Peyer's patch (tissue), 4 donors: ENCODE results near the gene PASD1. TPM values are rescaled to one million over a fixed set of nuclear protein-coding genes. Genes with fewer than 3 reads are reported as not detected.

ENCODE experiments used
- DNase-seq, 3 donors: peaks; one replicate each; pipeline ENCODE4 v3.0.0-alpha.2; 2017 to 2019
- H3K27ac ChIP-seq, 4 donors: fragments of 200-600 bp; sonication (generic); one replicate each; pipeline ENCODE4 v1.5.1; 2016 to 2019
- H3K27me3 ChIP-seq, 2 donors: fragments of 200-600 bp; sonication (generic); one replicate each; pipeline ENCODE4 v1.5.1; 2019
- H3K36me3 ChIP-seq, 3 donors: fragments of 200-600 bp; sonication (generic); one replicate each; pipeline ENCODE4 v1.5.1; 2016 to 2019
- H3K4me1 ChIP-seq, 4 donors: fragments of 200-600 bp; sonication (generic); one replicate each; pipeline ENCODE4 v1.5.1; 2016 to 2019
- H3K4me3 ChIP-seq, 4 donors: fragments of 200-600 bp; sonication (generic); 1 replicate in 3 of 4; 2 replicates in 1 of 4; pipeline ENCODE4 v1.5.1; 2016 to 2019; ENCODE audit warnings: mild to moderate bottlenecking in 1 of 4
- H3K9me3 ChIP-seq, 4 donors: fragments of 200-600 bp; sonication (generic); one replicate each; pipeline ENCODE4 v1.5.1; 2016 to 2019; ENCODE audit warnings: mild to moderate bottlenecking in 1 of 4
- POLR2A ChIP-seq, 2 donors: fragments of 450-650 bp; IDR thresholded peaks; one replicate each; pipeline ENCODE4 v1.5.1; 2017; ENCODE audit warnings: antibody characterized with exemption in 2 of 2, mild to moderate bottlenecking in 2 of 2, moderate library complexity in 2 of 2
- total RNA-seq, 4 donors: library from RNA; depleted of rRNA; stranded (reverse); fragments of >200 nt; gene quantifications; one replicate each; pipeline ENCODE4 v1.1.0, GENCODE V29; 2016
- TF ChIP-seq, protein P1 (sequence below), 6 experiments: fragments of 450-650 bp in 4 of 6; fragments of 200-600 bp in 2 of 6; sonication (generic) in 1 of 6; IDR thresholded peaks; one replicate each; pipeline ENCODE4 v1.5.1; 2017 to 2019; ENCODE audit warnings: antibody characterized with exemption in 6 of 6, mild to moderate bottlenecking in 3 of 6, moderate library complexity in 1 of 6

The PASD1 gene
- total RNA-seq, 4 donors from 2014 or later: not detected

GRCh38 chrX:151697522-151697921 is 134.0 kb downstream of the PASD1 start:
- Histone ChIP-seq H3K27ac (no peak overlapping the region), H3K36me3 (no peaks in the 10 kb centered on the region), H3K27me3 (no peaks in the 10 kb centered on the region), H3K9me3 (no peaks in the 10 kb centered on the region), H3K4me3 (no peak overlapping the region), H3K4me1 (no peaks in the 10 kb centered on the region)
- no peak for TF ChIP-seq POLR2A (IDR thresholded peaks at IDR 0.05)
- TF ChIP-seq, protein P1, sequence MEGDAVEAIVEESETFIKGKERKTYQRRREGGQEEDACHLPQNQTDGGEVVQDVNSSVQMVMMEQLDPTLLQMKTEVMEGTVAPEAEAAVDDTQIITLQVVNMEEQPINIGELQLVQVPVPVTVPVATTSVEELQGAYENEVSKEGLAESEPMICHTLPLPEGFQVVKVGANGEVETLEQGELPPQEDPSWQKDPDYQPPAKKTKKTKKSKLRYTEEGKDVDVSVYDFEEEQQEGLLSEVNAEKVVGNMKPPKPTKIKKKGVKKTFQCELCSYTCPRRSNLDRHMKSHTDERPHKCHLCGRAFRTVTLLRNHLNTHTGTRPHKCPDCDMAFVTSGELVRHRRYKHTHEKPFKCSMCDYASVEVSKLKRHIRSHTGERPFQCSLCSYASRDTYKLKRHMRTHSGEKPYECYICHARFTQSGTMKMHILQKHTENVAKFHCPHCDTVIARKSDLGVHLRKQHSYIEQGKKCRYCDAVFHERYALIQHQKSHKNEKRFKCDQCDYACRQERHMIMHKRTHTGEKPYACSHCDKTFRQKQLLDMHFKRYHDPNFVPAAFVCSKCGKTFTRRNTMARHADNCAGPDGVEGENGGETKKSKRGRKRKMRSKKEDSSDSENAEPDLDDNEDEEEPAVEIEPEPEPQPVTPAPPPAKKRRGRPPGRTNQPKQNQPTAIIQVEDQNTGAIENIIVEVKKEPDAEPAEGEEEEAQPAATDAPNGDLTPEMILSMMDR (IDR thresholded peaks at IDR 0.05): no peak
- no peak for DNase-seq

DNA sequence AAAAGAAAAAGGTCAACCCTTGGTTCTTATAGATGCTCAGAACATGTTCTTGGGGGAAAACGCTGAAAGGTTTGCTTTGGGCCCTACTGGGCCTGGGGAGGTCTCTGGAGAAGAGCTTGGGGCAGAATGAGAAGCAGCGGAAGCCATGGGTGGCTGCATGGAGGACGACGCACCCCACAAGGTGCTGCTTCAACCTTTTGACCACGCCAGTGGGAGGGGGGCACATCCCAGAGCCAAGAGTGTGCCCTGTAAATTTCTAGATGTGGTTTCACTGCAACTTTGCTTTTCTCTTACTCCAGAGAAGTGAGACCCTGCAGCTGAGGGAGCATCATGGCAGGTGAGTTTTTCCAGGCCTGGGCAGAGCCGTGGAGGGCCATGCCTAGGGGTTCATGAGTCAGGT is 135.0 kb downstream of the PASD1 start:
- no peaks in the 10 kb centered on the region for H3K27me3 ChIP-seq
- H3K4me3 ChIP-seq: no peak overlapping the region
- H3K27ac ChIP-seq: no peak overlapping the region
- no peaks in the 10 kb centered on the region for H3K36me3 ChIP-seq
- H3K4me1 ChIP-seq: no peaks in the 10 kb centered on the region
- TF ChIP-seq, protein P1 (IDR thresholded peaks at IDR 0.05): no peak
- no peak for TF ChIP-seq POLR2A (IDR thresholded peaks at IDR 0.05)
- DNase-seq: no peak
- no peaks in the 10 kb centered on the region for H3K9me3 ChIP-seq

GRCh38 chrX:151699746-151700145 is 136.3 kb downstream of the PASD1 start:
- Histone ChIP-seq H3K27me3 (no peaks in the 10 kb centered on the region), H3K4me1 (no peaks in the 10 kb centered on the region), H3K9me3 (no peaks in the 10 kb centered on the region), H3K4me3 (no peak overlapping the region), H3K36me3 (no peaks in the 10 kb centered on the region), H3K27ac (no peak overlapping the region)
- peak in 1 of 3 donors; percentile 17 for DNase-seq
- TF ChIP-seq, protein P1 (IDR thresholded peaks at IDR 0.05): no peak
- no peak for TF ChIP-seq POLR2A (IDR thresholded peaks at IDR 0.05)

GRCh38 chrX:151700581-151700980 is 137.1 kb downstream of the PASD1 start:
- no peaks in the 10 kb centered on the region for H3K27me3 ChIP-seq
- H3K36me3 ChIP-seq: no peaks in the 10 kb centered on the region
- DNase-seq: peak in 1 of 3 donors; percentile 18
- H3K4me3 ChIP-seq: no peak overlapping the region
- H3K27ac ChIP-seq: no peak overlapping the region
- TF ChIP-seq, protein P1 (IDR thresholded peaks at IDR 0.05): no peak
- H3K9me3 ChIP-seq: no peaks in the 10 kb centered on the region
- H3K4me1 ChIP-seq: no peaks in the 10 kb centered on the region

GRCh38 chrX:151701071-151701470 is 137.6 kb downstream of the PASD1 start:
- Histone ChIP-seq H3K27ac (no peak overlapping the region), H3K36me3 (no peaks in the 10 kb centered on the region), H3K4me1 (no peaks in the 10 kb centered on the region), H3K4me3 (no peak overlapping the region), H3K9me3 (no peaks in the 10 kb centered on the region), H3K27me3 (no peaks in the 10 kb centered on the region)
- DNase-seq: no peak
- TF ChIP-seq POLR2A (IDR thresholded peaks at IDR 0.05): no peak
- TF ChIP-seq, protein P1 (IDR thresholded peaks at IDR 0.05): no peak

GRCh38 chrX:151701531-151701930 is 138.1 kb downstream of the PASD1 start:
- DNase-seq: peak in 1 of 3 donors; percentile 10
- H3K9me3 ChIP-seq: no peaks in the 10 kb centered on the region
- no peaks in the 10 kb centered on the region for H3K4me1 ChIP-seq
- no peak overlapping the region for H3K27ac ChIP-seq
- TF ChIP-seq, protein P1 (IDR thresholded peaks at IDR 0.05): no peak
- TF ChIP-seq POLR2A (IDR thresholded peaks at IDR 0.05): no peak
- no peak overlapping the region for H3K4me3 ChIP-seq
- no peaks in the 10 kb centered on the region for H3K36me3 ChIP-seq
- H3K27me3 ChIP-seq: no peaks in the 10 kb centered on the region
